ENCODE measurements around the gene LAMA2.

LAMA2 gene

DNA sequence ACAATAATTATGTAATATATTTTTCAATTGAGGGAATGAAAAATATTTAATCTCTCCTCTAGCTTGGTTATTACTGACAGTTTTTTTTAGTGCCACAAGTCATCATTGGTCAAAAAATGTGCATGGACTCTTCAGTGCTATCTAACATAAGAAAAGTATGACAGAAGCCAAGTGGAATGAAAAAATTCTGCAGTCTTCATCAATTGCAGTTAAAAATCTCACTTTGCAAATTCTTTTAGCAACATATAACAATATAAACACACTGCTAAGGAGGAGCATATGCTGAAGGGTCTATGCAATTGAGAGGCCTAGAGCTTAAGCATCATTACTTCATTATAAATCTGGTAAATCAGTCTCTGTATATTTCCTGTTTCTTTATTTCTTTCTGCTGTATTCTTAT is 652.0 kb downstream of the LAMA2 start:
- no peak for DNase-seq

DNA sequence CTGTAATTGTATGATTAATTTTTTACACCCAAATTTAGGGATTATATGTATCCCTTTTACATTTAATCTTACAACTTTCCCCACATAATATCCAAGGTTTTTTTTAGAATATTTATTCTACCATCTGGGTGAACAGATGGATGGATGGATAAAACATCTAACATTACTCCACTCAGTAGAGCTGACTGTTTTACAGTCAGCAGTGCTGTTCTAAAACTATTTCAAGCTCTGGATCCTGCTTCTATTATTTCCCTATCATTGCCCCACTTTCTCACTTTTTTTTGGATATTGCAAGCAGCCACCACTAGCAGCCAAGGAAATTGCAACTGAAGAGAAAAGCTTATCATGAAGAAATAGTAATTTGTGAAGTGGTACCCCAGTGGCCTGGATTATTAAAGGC is 653.3 kb downstream of the LAMA2 start:
- no peak for DNase-seq

DNA sequence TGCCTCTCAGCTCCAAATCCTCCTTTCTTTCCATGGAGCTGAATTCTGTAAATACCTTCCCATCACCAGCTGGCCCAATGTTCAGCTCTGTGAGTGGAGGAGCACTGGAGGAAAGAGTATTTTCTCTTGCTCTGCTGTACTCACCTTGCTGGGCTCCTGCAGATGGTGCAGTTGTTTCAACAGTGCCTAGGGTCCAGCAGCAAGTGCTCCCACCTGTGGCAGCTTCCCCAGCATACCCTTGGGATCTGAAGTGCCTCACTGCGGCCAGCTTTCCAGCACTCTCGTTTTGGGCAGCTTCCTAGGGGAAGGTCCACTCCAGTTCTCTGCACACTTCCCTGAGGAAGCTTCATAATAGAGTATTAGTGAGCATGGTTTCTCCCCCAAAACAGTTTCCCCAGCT is 656.1 kb downstream of the LAMA2 start:
- DNase-seq: peak in 1 of 3 experiments; percentile 12

DNA sequence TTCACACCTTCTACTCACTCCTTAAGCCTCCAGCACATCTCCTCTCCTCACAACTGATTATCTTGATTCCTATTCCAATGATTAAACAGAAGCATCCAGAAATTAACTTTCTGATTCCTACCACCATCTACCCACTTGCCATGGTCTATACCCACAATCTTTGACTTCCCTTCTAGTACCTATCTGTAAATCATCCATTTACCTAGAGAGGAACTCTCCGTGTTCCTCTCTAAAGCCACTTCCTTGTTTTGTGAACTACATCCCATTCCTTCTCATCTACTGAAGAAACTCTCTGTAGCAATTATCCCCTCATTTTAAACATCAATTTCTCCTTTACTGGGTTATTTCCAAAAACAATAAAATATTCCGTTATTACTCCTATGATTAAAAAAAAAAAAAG is 659.8 kb downstream of the LAMA2 start:
- DNase-seq: no peak

DNA sequence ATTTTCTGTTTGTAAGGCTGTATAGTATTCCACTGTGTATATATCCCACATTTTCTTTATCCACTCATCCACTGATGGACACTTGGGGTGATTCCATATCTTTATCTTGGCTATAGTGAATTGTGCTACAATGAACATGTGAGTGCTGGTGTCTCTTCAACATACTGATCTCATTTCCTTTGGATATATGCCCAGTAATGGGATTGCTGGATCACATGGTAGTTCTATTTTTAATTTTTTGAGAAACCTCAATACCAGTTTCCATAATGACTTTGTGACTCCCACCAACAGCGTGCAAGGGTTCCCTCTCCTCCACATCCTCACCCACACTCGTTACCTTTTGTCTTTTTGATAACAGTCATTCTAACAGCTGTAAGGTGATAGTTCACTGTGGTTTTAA is 661.0 kb downstream of the LAMA2 start:
- no peak for DNase-seq

DNA sequence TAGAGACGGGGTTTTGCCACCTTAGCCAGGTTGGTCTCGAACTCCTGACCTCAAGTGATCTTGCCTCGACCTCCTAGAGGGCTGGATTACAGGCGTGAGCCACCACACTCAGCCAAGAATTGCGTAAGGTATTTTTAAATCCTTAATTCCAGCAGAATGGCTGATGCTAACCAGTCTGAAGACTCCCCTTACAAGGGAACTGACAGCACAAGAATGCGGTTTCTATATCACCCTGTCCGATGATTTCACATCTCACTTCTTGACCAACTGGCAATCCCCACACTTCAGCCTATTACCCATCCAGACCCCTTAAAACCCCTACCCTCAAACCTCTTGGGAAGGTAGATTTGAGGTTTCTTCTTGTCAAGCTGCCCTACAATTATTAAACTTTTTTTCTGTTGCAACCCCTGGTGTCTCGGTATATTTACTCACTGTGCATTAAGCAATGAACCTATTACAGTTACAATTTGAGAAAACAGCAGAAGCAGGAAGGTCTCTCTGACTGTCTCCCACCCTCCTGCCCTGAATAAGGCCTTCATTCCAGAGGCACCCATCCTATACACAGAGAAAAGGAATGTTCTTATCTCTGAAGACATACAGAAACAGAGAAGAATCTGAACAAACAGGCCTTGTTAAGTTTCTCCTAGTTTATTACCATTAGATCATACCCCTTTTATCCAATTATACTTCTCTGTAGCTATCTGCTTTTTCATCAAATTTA is 662.1 kb downstream of the LAMA2 start:
- no peak for DNase-seq

DNA sequence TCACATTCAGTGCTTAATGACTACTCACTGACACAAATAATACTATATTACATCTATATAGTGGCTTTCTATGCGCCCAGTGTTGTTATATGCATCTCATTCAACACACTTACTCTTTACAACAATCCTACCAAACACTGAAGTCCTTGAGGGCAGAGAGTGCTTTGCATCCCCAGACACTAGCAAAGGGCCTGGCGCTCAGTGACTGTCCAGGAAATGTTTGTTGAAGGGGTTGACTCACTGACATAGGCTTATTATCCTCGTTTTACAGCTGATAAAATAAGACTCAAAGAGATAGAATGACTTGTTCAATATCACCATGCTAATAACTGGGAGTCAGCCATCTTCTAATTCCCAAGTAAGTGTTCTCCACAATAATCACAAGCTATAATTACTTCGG is 663.8 kb downstream of the LAMA2 start:
- peak in 2 of 3 experiments; percentile 7 to 44 for DNase-seq

DNA sequence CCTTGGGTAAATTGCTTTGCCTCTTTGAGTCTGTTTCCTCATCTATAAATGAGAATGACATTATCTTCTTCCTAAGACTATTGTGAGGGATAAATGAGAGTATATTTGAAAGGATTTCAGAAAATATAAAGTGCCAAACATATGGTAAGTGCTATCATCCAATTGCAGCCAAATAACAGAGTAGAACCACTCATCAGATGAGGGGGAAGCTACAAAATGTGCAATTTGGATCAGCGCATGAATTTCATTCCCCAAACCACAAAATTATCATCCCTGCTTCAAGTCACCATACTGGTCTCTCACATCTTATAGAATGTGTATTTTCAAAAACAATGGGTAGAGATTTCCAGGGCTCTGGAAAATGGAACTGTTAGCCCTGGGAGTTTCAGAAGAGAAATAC is 668.5 kb downstream of the LAMA2 start:
- DNase-seq: no peak

DNA sequence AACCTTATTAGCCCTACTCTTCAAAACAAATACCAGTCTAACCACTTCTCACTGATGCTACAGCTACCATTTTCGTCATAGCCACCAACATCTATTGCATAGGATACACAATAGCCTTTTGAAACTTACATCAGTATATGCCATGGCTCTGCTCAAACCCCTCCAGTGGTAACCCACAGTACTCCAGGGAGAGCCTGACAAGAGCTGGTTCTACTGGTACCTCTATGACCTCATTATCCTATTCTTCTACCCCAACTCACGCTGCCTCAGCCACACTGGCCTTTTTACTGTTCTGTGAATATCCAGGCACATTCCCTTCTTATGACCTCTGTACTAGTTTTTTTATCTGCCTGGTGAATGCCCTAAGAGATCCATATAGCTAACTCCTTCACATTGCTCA is 669.5 kb downstream of the LAMA2 start:
- no peak for DNase-seq

DNA sequence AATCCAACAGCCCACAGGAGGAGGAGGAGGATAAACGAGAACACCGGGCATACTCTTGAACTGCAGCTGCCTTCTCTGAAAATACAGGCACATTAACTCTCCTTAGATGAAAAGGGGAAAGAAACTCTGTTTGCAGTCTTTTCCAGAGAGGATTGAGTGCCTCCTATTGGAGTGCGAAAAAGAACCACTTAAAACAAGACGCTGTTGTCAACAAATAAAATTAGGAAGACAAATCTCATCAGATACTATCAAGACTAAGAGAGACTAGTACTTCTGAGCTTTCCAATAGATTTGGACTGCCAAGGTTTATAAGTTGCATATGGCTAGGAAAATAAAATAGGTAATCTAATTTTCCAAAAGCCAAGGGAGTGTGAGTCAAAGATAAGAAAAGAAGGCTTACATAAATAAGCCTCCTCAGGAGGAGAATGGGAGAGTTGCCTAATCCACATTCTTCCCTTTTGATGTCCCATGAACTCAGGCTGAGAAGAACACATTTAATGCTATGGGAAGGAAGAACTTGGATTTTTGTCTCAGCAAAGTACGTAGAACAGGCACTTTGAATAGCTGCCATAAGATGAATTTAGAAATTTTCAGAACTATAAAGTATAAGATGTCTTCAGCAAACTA is 672.4 kb downstream of the LAMA2 start:
- DNase-seq: no peak

DNA sequence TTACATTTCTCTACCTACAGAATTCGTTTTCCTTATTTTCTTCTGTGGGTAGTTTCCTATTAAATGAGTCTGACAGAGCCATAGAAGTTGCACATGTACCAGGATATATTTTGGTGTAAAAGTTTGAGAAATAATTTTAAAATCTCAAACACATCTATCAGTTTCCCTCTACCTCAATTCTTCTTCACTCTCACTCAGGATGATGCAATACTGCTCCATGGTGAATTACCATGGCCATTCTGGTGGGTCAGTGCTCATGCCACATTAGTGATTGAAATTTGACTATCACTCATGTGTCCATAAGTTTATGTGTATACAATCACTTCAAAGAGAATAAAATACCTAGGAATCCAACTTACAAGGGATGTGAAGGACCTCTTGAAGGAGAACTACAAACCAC is 675.3 kb downstream of the LAMA2 start:
- no peak for DNase-seq

DNA sequence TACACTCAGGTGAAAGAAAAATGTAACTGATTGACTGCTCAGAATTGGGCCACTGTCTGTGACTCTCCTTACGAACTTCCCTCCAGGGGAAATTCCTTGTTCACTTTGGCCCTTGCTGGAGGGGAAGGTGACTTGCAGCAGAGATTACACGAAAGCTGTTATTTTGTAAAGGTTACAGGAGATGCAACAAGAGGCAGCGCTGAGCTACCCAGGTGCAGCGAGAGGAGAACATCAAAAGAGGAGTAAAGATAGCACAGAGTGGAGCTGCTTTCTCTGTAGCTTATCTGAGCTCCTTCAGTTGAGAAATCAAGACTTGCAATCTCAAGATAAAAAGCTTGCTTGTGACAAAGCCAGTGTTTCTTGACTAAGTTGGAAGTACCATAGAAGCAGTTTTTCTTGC is 682.4 kb downstream of the LAMA2 start:
- DNase-seq: no peak

DNA sequence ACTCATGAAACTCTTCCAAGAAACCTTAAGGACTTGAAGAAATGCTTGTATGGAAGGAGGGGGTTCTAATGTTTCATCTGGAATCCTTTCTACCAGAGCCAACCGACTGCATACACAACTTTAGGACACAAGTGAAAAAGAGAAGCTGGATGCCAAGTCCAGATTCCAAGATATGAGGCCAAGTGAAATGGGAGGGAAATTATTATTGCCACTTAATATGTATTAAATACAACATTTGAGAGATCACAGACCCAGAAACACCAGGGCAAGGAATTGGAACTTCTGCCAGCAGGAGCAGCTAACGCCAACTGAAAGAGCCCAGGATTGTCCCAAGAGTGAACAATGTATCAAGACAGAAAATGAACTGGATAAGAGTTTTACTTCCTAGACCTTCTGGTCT is 682.9 kb downstream of the LAMA2 start:
- no peak for DNase-seq
